A375 (cell line): ENCODE data around the gene COMMD9. TPM values are rescaled to one million over a fixed set of nuclear protein-coding genes. Genes with fewer than 3 reads are reported as not detected.

Experiments used
- total RNA-seq: library from RNA; depleted of rRNA; stranded (reverse); fragments of >200 nt; shearing (Covaris generic); gene quantifications from 2 replicates; pipeline ENCODE4 v1.2.3, GENCODE V29; 2014; rRNA removed

The COMMD9 gene
- 33.3 and 44.2 TPM in 2 replicates for total RNA-seq

GRCh38 chr11:36289226-36289852, at the start of gene COMMD9:
COMMD9 (minus strand) TSS chr11:36289424; CDS start chr11:36289412, 12 bp downstream.

DNA sequence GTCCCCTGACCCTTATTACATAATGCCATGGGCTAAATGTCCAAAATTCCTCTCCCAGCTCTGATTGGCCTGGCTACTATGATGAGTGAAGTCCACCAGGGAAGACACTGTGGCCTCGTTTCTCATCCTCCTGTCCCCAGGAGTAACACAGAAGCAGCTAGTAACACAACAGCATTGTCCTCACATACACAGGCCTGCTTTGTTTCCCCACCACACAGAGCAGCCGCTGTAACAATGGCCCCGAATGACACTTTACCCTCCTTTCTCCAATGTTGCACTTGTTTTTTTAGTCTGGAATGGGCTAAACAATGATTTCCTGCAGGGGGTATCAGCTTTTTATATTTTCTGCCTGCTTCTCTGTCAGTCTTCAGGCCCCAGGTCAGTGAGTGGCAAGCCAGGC, 6.7 kb upstream of the COMMD9 start, which contains the start of gene PRR5L:
PRR5L (plus strand) TSS at position 363 of the 400 bp plus-strand sequence. CDS start 104,834 bp downstream, outside the sequence.

Other genes with a start within 250 kb of the COMMD9 start
- 0.41 and 0.98 TPM in 2 replicates for gene PRR5L, start 6.9 kb upstream of the COMMD9 start, total RNA-seq
- 5.0 and 6.2 TPM in 2 replicates for gene TRAF6, start 220.8 kb upstream of the COMMD9 start, total RNA-seq